ENCODE measurements around the gene TMC7. TPM values are rescaled to one million over a fixed set of nuclear protein-coding genes. Genes with fewer than 3 reads are reported as not detected.
"Not testable (repeated sequence)": the region's sequence is repeated elsewhere in the genome, so short reads cannot be mapped to it uniquely, and the experiment has no call there.

The TMC7 gene
- total RNA-seq, 4 donors from 2014 or later, result 0.31 to 0.72 (median 0.64) TPM; not detected in 1

DNA sequence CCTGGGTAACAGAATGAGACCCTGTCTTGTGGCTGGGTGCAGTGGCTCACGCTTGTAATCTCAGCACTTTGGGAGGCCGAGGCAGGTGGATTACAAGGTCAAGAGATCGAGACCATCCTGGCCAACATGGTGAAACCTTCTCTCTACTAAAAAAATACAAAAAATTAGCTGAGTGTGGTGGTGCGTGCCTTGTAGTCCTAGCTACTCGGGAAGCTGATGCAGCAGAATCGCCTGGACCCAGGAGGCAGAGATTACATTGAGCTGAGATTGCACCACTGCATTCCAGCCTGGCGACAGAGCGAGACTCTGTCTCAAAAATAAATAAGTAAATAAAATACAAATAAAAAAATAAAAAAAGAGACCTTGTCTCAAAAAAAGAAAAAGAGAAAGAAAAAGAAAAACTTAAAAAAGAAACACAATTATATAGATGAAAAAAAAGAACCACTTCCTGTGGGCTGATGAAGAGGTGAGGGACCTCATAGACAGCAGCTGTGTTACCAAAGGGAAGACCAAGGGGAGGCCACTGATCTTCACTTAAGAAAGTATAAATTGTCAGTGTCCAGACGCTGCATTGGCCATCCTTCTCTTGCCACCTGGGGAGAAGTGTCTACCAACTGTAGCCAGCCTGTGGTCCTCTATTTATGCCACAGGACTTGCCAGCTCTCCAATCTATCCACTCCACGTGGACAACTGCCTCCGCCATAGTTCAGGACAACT is 33.1 kb upstream of the TMC7 start:
- no peaks in the 10 kb centered on the region for H3K9me3 ChIP-seq
- H3K4me3 ChIP-seq, result no peak overlapping the region
- no peaks in the 10 kb centered on the region for H3K36me3 ChIP-seq
- ATAC-seq (no peak), DNase-seq (no peak)
- no peak overlapping the region for H3K27ac ChIP-seq
- intact Hi-C loops (cut with DNase I; ENCODE audit: low total_unique reads), result no loop called here
- no peaks in the 10 kb centered on the region for H3K27me3 ChIP-seq
- no peaks in the 10 kb centered on the region for H3K4me1 ChIP-seq
- in situ Hi-C loops (cut with MboI; ENCODE audit: low sequenced_read_pairs in 4 of 4), result no loop called here
- TF ChIP-seq, protein P1, sequence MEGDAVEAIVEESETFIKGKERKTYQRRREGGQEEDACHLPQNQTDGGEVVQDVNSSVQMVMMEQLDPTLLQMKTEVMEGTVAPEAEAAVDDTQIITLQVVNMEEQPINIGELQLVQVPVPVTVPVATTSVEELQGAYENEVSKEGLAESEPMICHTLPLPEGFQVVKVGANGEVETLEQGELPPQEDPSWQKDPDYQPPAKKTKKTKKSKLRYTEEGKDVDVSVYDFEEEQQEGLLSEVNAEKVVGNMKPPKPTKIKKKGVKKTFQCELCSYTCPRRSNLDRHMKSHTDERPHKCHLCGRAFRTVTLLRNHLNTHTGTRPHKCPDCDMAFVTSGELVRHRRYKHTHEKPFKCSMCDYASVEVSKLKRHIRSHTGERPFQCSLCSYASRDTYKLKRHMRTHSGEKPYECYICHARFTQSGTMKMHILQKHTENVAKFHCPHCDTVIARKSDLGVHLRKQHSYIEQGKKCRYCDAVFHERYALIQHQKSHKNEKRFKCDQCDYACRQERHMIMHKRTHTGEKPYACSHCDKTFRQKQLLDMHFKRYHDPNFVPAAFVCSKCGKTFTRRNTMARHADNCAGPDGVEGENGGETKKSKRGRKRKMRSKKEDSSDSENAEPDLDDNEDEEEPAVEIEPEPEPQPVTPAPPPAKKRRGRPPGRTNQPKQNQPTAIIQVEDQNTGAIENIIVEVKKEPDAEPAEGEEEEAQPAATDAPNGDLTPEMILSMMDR (IDR thresholded peaks at IDR 0.05 in 4 of 5, conservative IDR thresholded peaks at IDR 0.05 in 1 of 5), result no peak
- TF ChIP-seq POLR2A (IDR thresholded peaks at IDR 0.05), result no peak

DNA sequence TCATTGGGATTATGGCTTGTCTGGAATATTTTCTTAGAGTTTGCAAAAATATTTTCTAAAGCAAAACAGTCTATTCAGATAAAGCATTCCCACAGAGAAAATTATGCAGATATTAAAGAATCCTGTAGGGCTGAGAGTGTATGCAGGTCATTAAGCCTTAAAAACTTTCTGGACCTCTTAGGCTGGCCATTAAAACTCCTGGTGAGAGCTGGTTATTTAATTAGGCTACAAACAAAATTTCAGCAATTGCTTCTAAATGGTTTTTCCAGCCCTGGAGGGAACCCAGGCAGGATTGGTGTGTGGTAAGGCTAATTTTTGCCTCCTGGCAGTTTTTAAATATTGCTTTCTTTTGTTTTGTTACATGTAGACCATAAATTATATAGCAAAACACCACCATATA is 30.2 kb upstream of the TMC7 start:
- no peaks in the 10 kb centered on the region for H3K9me3 ChIP-seq
- H3K36me3 ChIP-seq, result no peaks in the 10 kb centered on the region
- TF ChIP-seq, protein P1 (IDR thresholded peaks at IDR 0.05 in 4 of 5, conservative IDR thresholded peaks at IDR 0.05 in 1 of 5), result no peak
- TF ChIP-seq POLR2A (IDR thresholded peaks at IDR 0.05), result no peak
- no peak overlapping the region for H3K4me3 ChIP-seq
- intact Hi-C loops (cut with DNase I; ENCODE audit: low total_unique reads), result no loop called here
- no peak overlapping the region for H3K27ac ChIP-seq
- no peak for ATAC-seq
- H3K27me3 ChIP-seq, result no peaks in the 10 kb centered on the region
- no peaks in the 10 kb centered on the region for H3K4me1 ChIP-seq
- in situ Hi-C loops (cut with MboI; ENCODE audit: low sequenced_read_pairs in 4 of 4), result no loop called here
- no peak for DNase-seq

DNA sequence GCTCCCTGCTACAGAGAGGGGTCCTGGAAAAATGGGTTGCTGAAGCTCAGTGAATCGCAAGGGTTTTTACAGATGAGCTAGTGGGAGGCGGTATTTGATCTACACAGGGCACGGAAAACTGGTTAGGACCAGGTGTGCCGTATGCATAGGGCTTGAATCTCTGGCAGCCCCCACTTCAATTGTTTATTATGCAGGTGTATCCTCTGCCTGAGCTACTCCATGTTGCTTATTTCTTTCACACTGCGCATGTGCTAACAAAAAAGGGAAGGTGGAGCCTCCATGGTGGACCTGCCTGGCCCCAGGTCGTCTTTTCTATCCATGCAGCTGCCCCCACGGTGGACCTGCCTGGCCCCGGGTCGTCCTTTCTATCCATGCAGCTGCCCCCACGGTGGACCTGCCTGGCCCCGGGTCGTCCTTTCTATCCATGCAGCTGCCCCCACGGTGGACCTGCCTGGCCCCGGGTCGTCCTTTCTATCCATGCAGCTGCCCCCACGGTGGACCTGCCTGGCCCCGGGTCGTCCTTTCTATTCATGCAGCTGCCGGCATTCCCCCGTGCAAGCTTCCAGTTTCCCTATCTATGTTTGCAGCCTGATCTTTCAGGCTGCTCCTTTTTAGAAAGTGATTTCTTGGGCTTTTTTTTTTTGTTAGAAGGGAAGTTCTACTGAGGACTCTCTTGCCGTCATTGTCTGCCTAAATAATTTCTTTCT is 27.7 kb upstream of the TMC7 start:
- H3K36me3 ChIP-seq; DNase-seq; H3K27ac ChIP-seq; intact Hi-C loops (cut with DNase I; ENCODE audit: low total_unique reads); H3K27me3 ChIP-seq; in situ Hi-C loops (cut with MboI; ENCODE audit: low sequenced_read_pairs in 4 of 4); ATAC-seq; H3K9me3 ChIP-seq: not testable (repeated sequence)
- Histone ChIP-seq H3K4me1 (peaks cover 14 to 19% of the 10 kb centered on the region in 2 donors), H3K4me3 (peak overlapping the region in 1 of 4 donors; percentile 9)

DNA sequence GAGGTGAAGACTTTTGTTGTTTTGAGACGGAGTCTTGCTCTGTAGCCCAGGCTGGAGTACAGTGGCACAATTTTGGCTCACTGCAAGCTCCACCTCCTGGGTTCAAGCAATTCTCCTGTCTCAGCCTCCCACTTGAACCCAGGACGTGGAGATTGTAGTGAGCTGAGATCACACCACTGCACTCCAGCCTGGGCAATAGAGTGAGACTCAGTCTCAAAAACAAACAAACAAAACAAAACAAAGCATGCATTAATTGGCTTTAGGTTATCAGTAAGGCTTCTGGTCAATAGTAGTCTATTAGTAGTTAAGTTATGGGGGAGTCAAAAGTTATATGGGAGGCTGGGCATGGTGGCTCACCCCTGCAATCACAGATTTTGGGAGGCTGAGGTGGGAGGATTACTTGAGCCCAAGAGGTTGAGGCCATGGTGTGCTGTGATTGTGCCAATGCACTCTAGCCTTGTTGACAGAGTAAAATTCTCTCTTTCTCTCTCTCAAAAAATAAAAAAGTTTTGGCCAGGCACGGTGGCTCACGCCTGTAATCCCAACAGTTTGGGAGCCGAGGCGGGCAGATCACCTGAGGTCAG is 27.0 kb upstream of the TMC7 start:
- in situ Hi-C loops (cut with MboI; ENCODE audit: low sequenced_read_pairs in 4 of 4); intact Hi-C loops (cut with DNase I; ENCODE audit: low total_unique reads); DNase-seq; H3K27ac ChIP-seq; H3K9me3 ChIP-seq; ATAC-seq; H3K27me3 ChIP-seq; H3K36me3 ChIP-seq: not testable (repeated sequence)
- H3K4me1 ChIP-seq, result peaks cover 21 to 25% of the 10 kb centered on the region in 2 donors
- H3K4me3 ChIP-seq, result peak overlapping the region in 1 of 4 donors; percentile 9

DNA sequence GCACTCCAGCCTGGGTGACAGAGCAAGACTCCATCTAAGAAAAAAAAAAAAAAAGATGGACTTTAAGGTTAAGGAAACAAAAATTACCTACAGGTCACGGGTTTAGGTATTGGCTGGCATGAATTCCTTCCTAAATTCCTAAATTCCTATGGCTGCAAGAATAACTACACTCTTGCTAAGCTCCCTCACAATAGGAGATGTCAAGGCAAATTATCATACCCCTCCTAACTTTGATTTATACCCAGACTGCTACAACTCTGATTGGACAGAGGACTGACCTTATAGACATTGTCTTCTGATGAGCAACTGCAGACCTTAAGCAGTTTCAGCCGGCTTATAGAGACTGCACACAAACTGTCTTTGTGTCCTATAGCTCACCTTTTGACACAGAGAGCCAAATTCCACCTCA is 25.1 kb upstream of the TMC7 start:
- Histone ChIP-seq H3K4me3 (no peak overlapping the region), H3K4me1 (peaks cover 27 to 34% of the 10 kb centered on the region in 2 donors), H3K27ac (peak overlapping the region; percentile 87 to 97 (median 96)), H3K27me3 (no peaks in the 10 kb centered on the region), H3K9me3 (no peaks in the 10 kb centered on the region), H3K36me3 (no peaks in the 10 kb centered on the region)
- in situ Hi-C loops (cut with MboI; ENCODE audit: low sequenced_read_pairs in 4 of 4) (no loop called here), intact Hi-C loops (cut with DNase I; ENCODE audit: low total_unique reads) (no loop called here)
- DNase-seq, result no peak
- ATAC-seq, result no peak
- no peak for TF ChIP-seq POLR2A (IDR thresholded peaks at IDR 0.05)
- TF ChIP-seq, protein P1 (IDR thresholded peaks at IDR 0.05 in 4 of 5, conservative IDR thresholded peaks at IDR 0.05 in 1 of 5), result no peak
